ENCODE data around the gene RNASE9.
"Not testable (repeated sequence)": the region's sequence is repeated elsewhere in the genome, so short reads cannot be mapped to it uniquely, and the experiment has no call there.

The RNASE9 gene

DNA sequence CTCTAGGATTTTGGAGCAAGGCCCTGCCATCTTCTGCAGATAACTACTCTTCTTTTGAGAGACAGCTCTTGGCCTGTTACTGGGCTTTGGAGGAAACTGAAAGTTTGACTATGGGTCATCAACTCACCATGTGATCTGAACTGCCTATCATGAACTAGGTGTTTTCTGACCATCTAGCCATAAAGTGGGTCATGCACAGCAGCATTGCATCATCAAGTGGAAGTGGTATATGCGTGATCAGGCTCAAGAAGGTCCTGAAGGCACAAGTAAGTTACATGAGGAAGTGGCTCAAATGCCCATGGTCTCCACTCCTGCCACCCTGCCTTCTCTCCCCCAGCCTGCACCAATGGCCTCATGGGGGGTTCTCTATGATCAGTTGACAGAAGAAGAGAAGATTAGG lies 9.9 kb upstream of the RNASE9 start:
- CTCF ChIA-PET; H3K27ac ChIP-seq (ENCODE audit: extremely low read depth, low read depth, low read length); H3K36me3 ChIP-seq (ENCODE audit: control insufficient read depth in 2 of 2, insufficient read depth in 1 of 2, low read length in 2 of 2); H3K4me1 ChIP-seq (ENCODE audit: control insufficient read depth, insufficient read depth, low read length); POLR2A ChIA-PET; H3K9me3 ChIP-seq (ENCODE audit: control insufficient read depth, insufficient read depth, low read depth, low read length); H3K4me3 ChIP-seq (ENCODE audit: low read depth, low read length): not testable (repeated sequence)

DNA sequence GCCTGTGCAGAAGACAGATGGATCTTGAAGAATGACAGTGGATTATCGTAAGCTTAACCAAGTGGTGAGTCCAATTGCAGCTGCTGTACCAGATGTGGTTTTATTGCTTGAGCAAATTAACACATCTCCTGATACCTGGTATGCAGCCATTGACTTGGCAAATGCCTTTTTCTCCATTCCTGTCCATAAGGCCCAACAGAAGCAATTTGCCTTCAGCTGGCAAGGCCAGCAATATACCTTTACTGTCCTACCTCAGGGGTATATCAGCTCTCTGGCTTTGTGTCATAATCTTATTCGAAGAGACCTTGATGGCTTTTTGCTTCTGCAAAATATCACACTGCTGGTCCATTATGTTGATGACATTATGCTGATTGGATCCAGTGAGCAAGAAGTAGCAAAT lies 9.0 kb upstream of the RNASE9 start:
- H3K27ac ChIP-seq (ENCODE audit: extremely low read depth, low read depth, low read length); CTCF ChIA-PET; H3K4me1 ChIP-seq (ENCODE audit: control insufficient read depth, insufficient read depth, low read length); POLR2A ChIA-PET; H3K9me3 ChIP-seq (ENCODE audit: control insufficient read depth, insufficient read depth, low read depth, low read length); H3K4me3 ChIP-seq (ENCODE audit: low read depth, low read length); H3K36me3 ChIP-seq (ENCODE audit: control insufficient read depth in 2 of 2, insufficient read depth in 1 of 2, low read length in 2 of 2): not testable (repeated sequence)
- peak; percentile 90 for TF ChIP-seq ZNF157 (tag by site-specific recombination; IDR thresholded peaks at IDR 0.05)

DNA sequence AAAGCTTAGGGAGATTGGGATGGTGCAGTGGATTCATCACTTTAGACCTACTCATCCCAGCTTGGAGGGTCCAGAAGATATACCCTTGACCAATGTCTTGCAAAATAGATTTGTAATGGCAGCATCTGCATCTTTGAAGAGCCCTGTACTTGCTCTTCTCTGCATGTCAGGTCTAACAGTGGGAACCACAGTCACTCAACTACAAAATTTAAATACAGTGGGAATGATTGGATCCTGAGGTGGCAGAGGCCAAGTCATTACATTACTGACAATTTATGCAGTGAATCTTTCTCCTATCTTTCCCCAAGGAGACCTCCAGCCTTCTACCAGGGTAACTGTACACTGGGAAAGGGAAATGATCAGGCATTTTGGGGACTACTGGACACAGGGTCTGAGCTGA lies 8.2 kb upstream of the RNASE9 start:
- no peak overlapping the region for H3K27ac ChIP-seq (ENCODE audit: extremely low read depth, low read depth, low read length)
- H3K9me3 ChIP-seq (ENCODE audit: control insufficient read depth, insufficient read depth, low read depth, low read length), result no peaks in the 10 kb centered on the region
- ChIA-PET CTCF (no interaction called here), POLR2A (no interaction called here)
- no peak overlapping the region for H3K4me3 ChIP-seq (ENCODE audit: low read depth, low read length)
- TF ChIP-seq ZNF302 (tag by site-specific recombination; IDR thresholded peaks at IDR 0.05; ENCODE audit: low read depth), result peak; percentile 94
- no peak for TF ChIP-seq ZNF623 (tag by site-specific recombination; IDR thresholded peaks at IDR 0.05)
- H3K4me1 ChIP-seq (ENCODE audit: control insufficient read depth, insufficient read depth, low read length), result no peaks in the 10 kb centered on the region
- H3K36me3 ChIP-seq (ENCODE audit: control insufficient read depth in 2 of 2, insufficient read depth in 1 of 2, low read length in 2 of 2), result no peaks in the 10 kb centered on the region

DNA sequence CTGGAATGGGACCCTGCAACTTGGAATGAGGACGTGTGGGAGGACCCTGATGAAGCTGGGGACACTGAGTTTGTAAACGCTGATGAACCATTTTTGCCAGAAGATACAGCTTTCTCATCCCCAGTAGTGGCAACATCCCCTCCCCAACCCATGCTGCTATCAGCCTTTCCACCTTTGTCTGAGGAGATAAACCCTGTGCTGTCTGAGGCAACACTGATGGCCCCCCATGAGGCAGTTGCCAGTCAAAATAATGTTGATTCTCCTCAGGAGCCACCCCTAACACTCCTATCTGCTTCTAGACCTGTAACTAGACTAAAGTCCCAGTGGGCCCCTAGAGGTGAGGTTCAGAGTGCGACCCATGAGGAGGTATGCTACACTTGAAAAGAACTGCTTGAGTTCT lies 7.5 kb upstream of the RNASE9 start:
- CTCF ChIA-PET, result no interaction called here
- POLR2A ChIA-PET, result no interaction called here
- TF ChIP-seq, protein P1, sequence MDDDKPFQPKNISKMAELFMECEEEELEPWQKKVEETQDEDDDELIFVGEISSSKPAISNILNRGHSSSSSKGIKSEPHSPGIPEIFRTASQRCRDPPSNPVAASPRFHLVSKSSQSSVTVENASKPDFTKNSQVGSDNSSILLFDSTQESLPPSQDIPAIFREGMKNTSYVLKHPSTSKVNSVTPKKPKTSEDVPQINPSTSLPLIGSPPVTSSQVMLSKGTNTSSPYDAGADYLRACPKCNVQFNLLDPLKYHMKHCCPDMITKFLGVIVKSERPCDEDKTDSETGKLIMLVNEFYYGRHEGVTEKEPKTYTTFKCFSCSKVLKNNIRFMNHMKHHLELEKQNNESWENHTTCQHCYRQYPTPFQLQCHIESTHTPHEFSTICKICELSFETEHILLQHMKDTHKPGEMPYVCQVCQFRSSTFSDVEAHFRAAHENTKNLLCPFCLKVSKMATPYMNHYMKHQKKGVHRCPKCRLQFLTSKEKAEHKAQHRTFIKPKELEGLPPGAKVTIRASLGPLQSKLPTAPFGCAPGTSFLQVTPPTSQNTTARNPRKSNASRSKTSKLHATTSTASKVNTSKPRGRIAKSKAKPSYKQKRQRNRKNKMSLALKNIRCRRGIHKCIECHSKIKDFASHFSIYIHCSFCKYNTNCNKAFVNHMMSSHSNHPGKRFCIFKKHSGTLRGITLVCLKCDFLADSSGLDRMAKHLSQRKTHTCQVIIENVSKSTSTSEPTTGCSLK (tag by site-specific recombination; IDR thresholded peaks at IDR 0.05), result no peak
- TF ChIP-seq ZNF626 (tag by site-specific recombination; IDR thresholded peaks at IDR 0.05) (no peak), KLF8 (tag by site-specific recombination; IDR thresholded peaks at IDR 0.05) (no peak), ZBTB1 (tag by site-specific recombination; IDR thresholded peaks at IDR 0.05) (no peak)
- TF ChIP-seq, protein P2, sequence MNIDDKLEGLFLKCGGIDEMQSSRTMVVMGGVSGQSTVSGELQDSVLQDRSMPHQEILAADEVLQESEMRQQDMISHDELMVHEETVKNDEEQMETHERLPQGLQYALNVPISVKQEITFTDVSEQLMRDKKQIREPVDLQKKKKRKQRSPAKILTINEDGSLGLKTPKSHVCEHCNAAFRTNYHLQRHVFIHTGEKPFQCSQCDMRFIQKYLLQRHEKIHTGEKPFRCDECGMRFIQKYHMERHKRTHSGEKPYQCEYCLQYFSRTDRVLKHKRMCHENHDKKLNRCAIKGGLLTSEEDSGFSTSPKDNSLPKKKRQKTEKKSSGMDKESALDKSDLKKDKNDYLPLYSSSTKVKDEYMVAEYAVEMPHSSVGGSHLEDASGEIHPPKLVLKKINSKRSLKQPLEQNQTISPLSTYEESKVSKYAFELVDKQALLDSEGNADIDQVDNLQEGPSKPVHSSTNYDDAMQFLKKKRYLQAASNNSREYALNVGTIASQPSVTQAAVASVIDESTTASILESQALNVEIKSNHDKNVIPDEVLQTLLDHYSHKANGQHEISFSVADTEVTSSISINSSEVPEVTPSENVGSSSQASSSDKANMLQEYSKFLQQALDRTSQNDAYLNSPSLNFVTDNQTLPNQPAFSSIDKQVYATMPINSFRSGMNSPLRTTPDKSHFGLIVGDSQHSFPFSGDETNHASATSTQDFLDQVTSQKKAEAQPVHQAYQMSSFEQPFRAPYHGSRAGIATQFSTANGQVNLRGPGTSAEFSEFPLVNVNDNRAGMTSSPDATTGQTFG (tag by site-specific recombination; IDR thresholded peaks at IDR 0.05; ENCODE audit: borderline replicate concordance), result no peak
- TF ChIP-seq, protein P3, sequence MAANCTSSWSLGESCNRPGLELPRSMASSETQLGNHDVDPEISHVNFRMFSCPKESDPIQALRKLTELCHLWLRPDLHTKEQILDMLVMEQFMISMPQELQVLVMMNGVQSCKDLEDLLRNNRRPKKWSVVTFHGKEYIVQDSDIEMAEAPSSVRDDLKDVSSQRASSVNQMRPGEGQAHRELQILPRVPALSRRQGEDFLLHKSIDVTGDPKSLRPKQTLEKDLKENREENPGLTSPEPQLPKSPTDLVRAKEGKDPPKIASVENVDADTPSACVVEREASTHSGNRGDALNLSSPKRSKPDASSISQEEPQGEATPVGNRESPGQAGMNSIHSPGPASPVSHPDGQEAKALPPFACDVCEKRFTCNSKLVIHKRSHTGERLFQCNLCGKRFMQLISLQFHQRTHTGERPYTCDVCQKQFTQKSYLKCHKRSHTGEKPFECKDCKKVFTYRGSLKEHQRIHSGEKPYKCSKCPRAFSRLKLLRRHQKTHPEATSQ (tag by site-specific recombination; IDR thresholded peaks at IDR 0.05), result no peak
- TF ChIP-seq, protein P4, sequence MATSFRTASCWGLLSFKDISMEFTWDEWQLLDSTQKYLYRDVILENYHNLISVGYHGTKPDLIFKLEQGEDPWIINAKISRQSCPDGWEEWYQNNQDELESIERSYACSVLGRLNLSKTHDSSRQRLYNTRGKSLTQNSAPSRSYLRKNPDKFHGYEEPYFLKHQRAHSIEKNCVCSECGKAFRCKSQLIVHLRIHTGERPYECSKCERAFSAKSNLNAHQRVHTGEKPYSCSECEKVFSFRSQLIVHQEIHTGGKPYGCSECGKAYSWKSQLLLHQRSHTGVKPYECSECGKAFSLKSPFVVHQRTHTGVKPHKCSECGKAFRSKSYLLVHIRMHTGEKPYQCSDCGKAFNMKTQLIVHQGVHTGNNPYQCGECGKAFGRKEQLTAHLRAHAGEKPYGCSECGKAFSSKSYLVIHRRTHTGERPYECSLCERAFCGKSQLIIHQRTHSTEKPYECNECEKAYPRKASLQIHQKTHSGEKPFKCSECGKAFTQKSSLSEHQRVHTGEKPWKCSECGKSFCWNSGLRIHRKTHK (tag by site-specific recombination; IDR thresholded peaks at IDR 0.05), result no peak
- H3K9me3 ChIP-seq (ENCODE audit: control insufficient read depth, insufficient read depth, low read depth, low read length), result no peaks in the 10 kb centered on the region
- H3K27ac ChIP-seq (ENCODE audit: extremely low read depth, low read depth, low read length), result no peak overlapping the region
- no peaks in the 10 kb centered on the region for H3K4me1 ChIP-seq (ENCODE audit: control insufficient read depth, insufficient read depth, low read length)
- H3K36me3 ChIP-seq (ENCODE audit: control insufficient read depth in 2 of 2, insufficient read depth in 1 of 2, low read length in 2 of 2), result no peaks in the 10 kb centered on the region
- no peak overlapping the region for H3K4me3 ChIP-seq (ENCODE audit: low read depth, low read length)

DNA sequence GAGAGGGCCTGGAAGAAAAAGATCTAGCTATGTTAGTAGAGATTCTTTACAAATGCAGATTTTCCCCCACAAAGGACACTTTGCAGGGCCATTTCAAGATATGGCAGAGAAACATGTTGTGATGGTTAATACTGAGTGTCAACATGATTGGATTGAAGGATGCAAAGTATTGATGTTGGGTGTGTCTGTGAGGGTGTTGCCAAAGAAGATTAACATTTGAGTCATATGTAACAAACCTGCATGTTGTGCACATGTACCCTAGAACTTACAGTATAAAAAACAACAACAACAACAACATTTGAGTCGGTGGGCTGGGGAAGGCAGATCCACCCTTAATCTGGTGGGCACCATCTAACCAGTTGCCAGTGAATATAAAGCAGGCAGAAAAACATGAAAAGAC lies 6.4 kb upstream of the RNASE9 start:
- H3K4me1 ChIP-seq (ENCODE audit: control insufficient read depth, insufficient read depth, low read length); H3K4me3 ChIP-seq (ENCODE audit: low read depth, low read length); H3K36me3 ChIP-seq (ENCODE audit: control insufficient read depth in 2 of 2, insufficient read depth in 1 of 2, low read length in 2 of 2); H3K9me3 ChIP-seq (ENCODE audit: control insufficient read depth, insufficient read depth, low read depth, low read length); H3K27ac ChIP-seq (ENCODE audit: extremely low read depth, low read depth, low read length); CTCF ChIA-PET; POLR2A ChIA-PET: not testable (repeated sequence)

Data from HEK293 (cell line).